Measurements from ENCODE around the gene METAP1D.
"Not testable (repeated sequence)": the region's sequence is repeated elsewhere in the genome, so short reads cannot be mapped to it uniquely, and the experiment has no call there.

METAP1D gene

GRCh38 chr2:172102391-172103359 is 102.9 kb downstream of the METAP1D start, which contains the start of gene DLX2:
Gene DLX2, minus strand, starts transcription at chr2:172102900. Its CDS starts 362 bp downstream, at chr2:172102538.
- peak; percentile 97 for DNase-seq (ENCODE audit: low spot score)

- DNase-seq (ENCODE audit: low spot score): peak; percentile 84
These were observed 103.9 kb downstream of the METAP1D start for GRCh38 chr2:172103471-172104272.

GRCh38 chr2:172105471-172106107 is 105.8 kb downstream of the METAP1D start:
- no peak for DNase-seq (ENCODE audit: low spot score)

- no peak for DNase-seq (ENCODE audit: low spot score)
These were observed 106.6 kb downstream of the METAP1D start for GRCh38 chr2:172106108-172106961.

GRCh38 chr2:172107690-172108586 is 108.2 kb downstream of the METAP1D start:
- DNase-seq (ENCODE audit: low spot score): no peak

- DNase-seq (ENCODE audit: low spot score): no peak
These were observed 108.8 kb downstream of the METAP1D start for GRCh38 chr2:172108587-172108930.

- no peak for DNase-seq (ENCODE audit: low spot score)
These were observed 109.7 kb downstream of the METAP1D start for GRCh38 chr2:172109256-172109987.

- DNase-seq (ENCODE audit: low spot score): no peak
These were observed 110.4 kb downstream of the METAP1D start for GRCh38 chr2:172109988-172110811.

GRCh38 chr2:172113617-172114016 is 113.9 kb downstream of the METAP1D start:
- peak; percentile 62 for DNase-seq (ENCODE audit: low spot score)

- not testable (repeated sequence) for DNase-seq (ENCODE audit: low spot score)
These were observed 114.4 kb downstream of the METAP1D start for GRCh38 chr2:172114176-172114575.

GRCh38 chr2:172114579-172114978 is 114.8 kb downstream of the METAP1D start:
- no peak for DNase-seq (ENCODE audit: low spot score)

- no peak for DNase-seq (ENCODE audit: low spot score)
These were observed 116.4 kb downstream of the METAP1D start for GRCh38 chr2:172116107-172116506.

GRCh38 chr2:172119089-172119488 is 119.3 kb downstream of the METAP1D start:
- no peak for DNase-seq (ENCODE audit: low spot score)

- no peak for DNase-seq (ENCODE audit: low spot score)
These were observed 120.4 kb downstream of the METAP1D start for GRCh38 chr2:172120118-172120517.

GRCh38 chr2:172128484-172128883 is 128.7 kb downstream of the METAP1D start:
- no peak for DNase-seq (ENCODE audit: low spot score)

GRCh38 chr2:172129404-172129803 is 129.7 kb downstream of the METAP1D start:
- no peak for DNase-seq (ENCODE audit: low spot score)

Measured in NAMALWA (cell line).